ENCODE results near the gene NCAPG.

DNA sequence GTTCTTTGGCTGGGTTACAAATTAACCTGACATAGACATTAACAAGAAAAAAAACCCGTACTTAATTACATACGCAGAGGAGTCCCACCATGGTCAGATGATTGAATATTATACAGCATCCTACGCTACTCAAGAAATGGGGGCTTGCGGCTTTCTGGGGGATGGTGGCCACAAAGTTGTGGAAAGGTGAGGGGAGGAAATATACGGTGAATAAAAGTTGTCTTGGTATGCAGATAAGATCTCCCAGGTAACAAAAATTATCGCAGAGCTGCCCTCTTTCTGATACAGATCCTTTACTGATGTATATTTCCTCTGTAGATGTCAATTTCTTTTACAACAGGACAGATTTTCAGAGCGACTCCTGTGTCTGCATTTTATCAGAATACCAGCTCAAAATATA, 1.1 kb upstream of the NCAPG start:
- TF ChIP-seq CTCF (conservative IDR thresholded peaks at IDR 0.05 in 1 of 2, IDR thresholded peaks at IDR 0.05 in 1 of 2; ENCODE audit: extremely low read depth in 1 of 2, insufficient read depth in 1 of 2, low read depth in 1 of 2, low read length in 2 of 2) = no peak
- no peak for TF ChIP-seq EZH2 (IDR thresholded peaks at IDR 0.05; ENCODE audit: borderline replicate concordance, low read length)

Measured in mammary epithelial cell (primary cell).